Measurements from ENCODE around the gene RIN1.

The RIN1 gene

GRCh38 chr11:66315921-66316811 lies 20.1 kb downstream of the RIN1 start:
- H3K4me1 ChIP-seq (ENCODE audit: insufficient read depth, low read length, poor library complexity, severe bottlenecking), result peaks cover 43% of the 10 kb centered on the region
- TF ChIP-seq EZH2phosphoT487 (IDR thresholded peaks at IDR 0.05; ENCODE audit: borderline replicate concordance) (no peak), CTCF (conservative IDR thresholded peaks at IDR 0.05; ENCODE audit: low read length) (no peak)

GRCh38 chr11:66315498-66315885 lies 20.7 kb downstream of the RIN1 start:
- Histone ChIP-seq H3K79me2 (ENCODE audit: insufficient read depth, low read length) (no peaks in the 10 kb centered on the region), H3K4me2 (ENCODE audit: low read depth, low read length, poor library complexity, severe bottlenecking) (no peak overlapping the region), H2AFZ (ENCODE audit: low read length) (no peak overlapping the region), H3K9ac (ENCODE audit: low read depth, low read length, poor library complexity, severe bottlenecking) (no peak overlapping the region), H3K27me3 (ENCODE audit: insufficient read depth, low read length, poor library complexity, severe bottlenecking) (no peaks in the 10 kb centered on the region), H3K4me3 (ENCODE audit: low read length, poor library complexity, severe bottlenecking) (no peak overlapping the region), H3K4me1 (ENCODE audit: insufficient read depth, low read length, poor library complexity, severe bottlenecking) (peaks cover 43% of the 10 kb centered on the region), H3K9me2 (replicated peaks; ENCODE audit: low read depth, low read length) (no peaks in the 10 kb centered on the region), H3K36me3 (ENCODE audit: insufficient read depth, low read length) (no peaks in the 10 kb centered on the region), H4K20me1 (ENCODE audit: insufficient read depth, low read length, poor library complexity, severe bottlenecking) (no peaks in the 10 kb centered on the region), H3F3A (ENCODE audit: low read depth) (no peaks in the 10 kb centered on the region), H3K9me3 (ENCODE audit: insufficient read depth, low read depth, low read length) (no peaks in the 10 kb centered on the region)
- TF ChIP-seq EZH2phosphoT487 (IDR thresholded peaks at IDR 0.05; ENCODE audit: borderline replicate concordance), result no peak
- no peak for TF ChIP-seq CTCF (conservative IDR thresholded peaks at IDR 0.05; ENCODE audit: low read length)

More at GRCh38 chr11:66315921-66316811, 20.1 kb downstream of the RIN1 start:
- H3K9me3 ChIP-seq (ENCODE audit: insufficient read depth, low read depth, low read length), result no peaks in the 10 kb centered on the region
- H3K4me3 ChIP-seq (ENCODE audit: low read length, poor library complexity, severe bottlenecking), result no peak overlapping the region
- H3K36me3 ChIP-seq (ENCODE audit: insufficient read depth, low read length), result no peaks in the 10 kb centered on the region
- no peak overlapping the region for H3K4me2 ChIP-seq (ENCODE audit: low read depth, low read length, poor library complexity, severe bottlenecking)
- no peaks in the 10 kb centered on the region for H3K9me2 ChIP-seq (replicated peaks; ENCODE audit: low read depth, low read length)
- no peaks in the 10 kb centered on the region for H3K79me2 ChIP-seq (ENCODE audit: insufficient read depth, low read length)
- no peaks in the 10 kb centered on the region for H4K20me1 ChIP-seq (ENCODE audit: insufficient read depth, low read length, poor library complexity, severe bottlenecking)
- no peak overlapping the region for H3K9ac ChIP-seq (ENCODE audit: low read depth, low read length, poor library complexity, severe bottlenecking)
- no peak overlapping the region for H2AFZ ChIP-seq (ENCODE audit: low read length)
- no peaks in the 10 kb centered on the region for H3K27me3 ChIP-seq (ENCODE audit: insufficient read depth, low read length, poor library complexity, severe bottlenecking)
- H3F3A ChIP-seq (ENCODE audit: low read depth), result no peaks in the 10 kb centered on the region

DNA sequence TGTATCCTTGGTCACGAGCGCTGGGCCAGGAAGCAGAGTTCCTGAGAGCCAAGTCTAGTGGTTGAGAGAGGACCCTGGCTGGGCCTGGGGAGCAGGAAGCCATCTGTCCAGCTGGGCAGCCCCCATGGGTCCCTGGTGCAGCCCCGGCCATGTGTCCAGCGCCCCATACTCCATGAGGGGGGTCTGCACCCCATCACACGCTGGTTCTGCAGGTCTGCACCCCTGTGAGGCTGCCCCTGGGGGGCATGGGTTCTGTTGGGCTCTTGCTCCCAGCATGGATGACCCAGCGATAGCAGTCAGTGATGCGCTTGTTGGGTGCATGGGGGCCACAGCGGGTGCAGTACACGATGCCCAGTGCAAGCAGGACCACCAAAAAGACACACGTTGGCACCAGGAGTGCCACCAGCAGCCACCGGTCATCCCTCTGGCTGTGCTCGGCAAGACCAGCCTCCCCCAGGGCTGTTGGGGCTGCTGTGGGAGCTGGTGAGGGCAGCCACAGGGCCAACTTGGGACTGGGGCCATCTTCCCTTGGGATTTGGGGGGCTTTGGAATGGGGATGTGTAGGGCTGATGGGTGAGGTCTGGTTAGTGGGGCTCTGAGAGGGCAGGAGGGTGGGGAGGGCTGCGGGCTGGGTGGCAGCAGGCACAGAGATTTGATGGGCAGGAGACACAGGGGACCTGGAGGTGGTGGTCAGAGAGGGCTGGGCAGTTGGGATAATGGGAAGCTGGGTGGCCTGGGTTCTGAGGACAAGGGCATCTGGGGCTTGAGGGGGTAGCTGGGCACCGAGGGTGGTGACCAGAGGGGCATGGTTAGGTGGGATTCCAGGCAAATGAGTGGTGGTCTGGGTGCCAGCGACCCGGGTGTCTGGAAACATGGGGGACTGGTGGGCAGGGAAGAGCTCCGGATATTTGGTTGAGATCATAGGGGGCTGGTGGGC lies 21.4 kb downstream of the RIN1 start:
- Histone ChIP-seq H3K9me3 (ENCODE audit: insufficient read depth, low read depth, low read length) (no peaks in the 10 kb centered on the region), H3F3A (ENCODE audit: low read depth) (no peaks in the 10 kb centered on the region), H3K36me3 (ENCODE audit: insufficient read depth, low read length) (no peaks in the 10 kb centered on the region), H3K27me3 (ENCODE audit: insufficient read depth, low read length, poor library complexity, severe bottlenecking) (no peaks in the 10 kb centered on the region), H3K9me2 (replicated peaks; ENCODE audit: low read depth, low read length) (no peaks in the 10 kb centered on the region), H3K9ac (ENCODE audit: low read depth, low read length, poor library complexity, severe bottlenecking) (no peak overlapping the region), H3K4me2 (ENCODE audit: low read depth, low read length, poor library complexity, severe bottlenecking) (no peak overlapping the region), H3K79me2 (ENCODE audit: insufficient read depth, low read length) (no peaks in the 10 kb centered on the region), H2AFZ (ENCODE audit: low read length) (no peak overlapping the region), H3K4me1 (ENCODE audit: insufficient read depth, low read length, poor library complexity, severe bottlenecking) (peaks cover 43% of the 10 kb centered on the region), H3K4me3 (ENCODE audit: low read length, poor library complexity, severe bottlenecking) (no peak overlapping the region), H4K20me1 (ENCODE audit: insufficient read depth, low read length, poor library complexity, severe bottlenecking) (no peaks in the 10 kb centered on the region)
- TF ChIP-seq CTCF (conservative IDR thresholded peaks at IDR 0.05; ENCODE audit: low read length), result no peak
- TF ChIP-seq EZH2phosphoT487 (IDR thresholded peaks at IDR 0.05; ENCODE audit: borderline replicate concordance), result no peak

Data from Loucy (cell line).